GM12864 (cell line): ENCODE results near the gene IBSP.

Experiments
- DNase-seq: peaks from one replicate; pipeline ENCODE4 v3.0.0-alpha.2; 2011; ENCODE audit warnings: low read depth
- H3K4me3 ChIP-seq: 2 replicates; pipeline ENCODE4 v1.5.1; 2011; ENCODE audit warnings: mild to moderate bottlenecking, low read depth, low read length, control low read depth
- CTCF ChIP-seq: IDR thresholded peaks from 2 replicates; pipeline ENCODE4 v1.5.1; 2011; ENCODE audit warnings: low read depth, mild to moderate bottlenecking, moderate library complexity, low read length, control low read depth, inconsistent platforms; ENCODE audit errors: missing control alignments

Gene IBSP

GRCh38 chr4:87853891-87854290 lies 54.5 kb downstream of the IBSP start:
- no peak for DNase-seq
- no peak overlapping the region for H3K4me3 ChIP-seq
- TF ChIP-seq CTCF: no peak

GRCh38 chr4:87855559-87855958 lies 56.2 kb downstream of the IBSP start:
- no peak for DNase-seq
- TF ChIP-seq CTCF: no peak
- no peak overlapping the region for H3K4me3 ChIP-seq

- H3K4me3 ChIP-seq: no peak overlapping the region
- TF ChIP-seq CTCF: no peak
Measured at GRCh38 chr4:87856816-87857215, 57.5 kb downstream of the IBSP start.

GRCh38 chr4:87857789-87858188 lies 58.4 kb downstream of the IBSP start:
- no peak for DNase-seq
- H3K4me3 ChIP-seq: no peak overlapping the region
- no peak for TF ChIP-seq CTCF

More at GRCh38 chr4:87856816-87857215, 57.5 kb downstream of the IBSP start:
- no peak for DNase-seq
